ENCODE measurements around the gene LRRTM4. TPM values are rescaled to one million over a fixed set of nuclear protein-coding genes. Genes with fewer than 3 reads are reported as not detected.

The LRRTM4 gene
- total and polyA plus RNA-seq, 10 of the 15 experiments (the other 5 are each of a cell fraction or from before 2014, with no cell fraction given): 0.01 to 1.0 TPM; not detected in 8

GRCh38 chr2:76763276-76763675, 758.9 kb downstream of the LRRTM4 start:
- Histone ChIP-seq H3K4me2 (ENCODE audit: control insufficient read depth, insufficient read depth) (no peak overlapping the region), H3K4me1 (ENCODE audit: control insufficient read depth, insufficient read depth, low read length) (no peaks in the 10 kb centered on the region), H2AFZ (ENCODE audit: control insufficient read depth, low read depth, low read length) (no peak overlapping the region), H3K9ac (ENCODE audit: control insufficient read depth, insufficient read depth, low read length) (no peak overlapping the region), H3K27ac (ENCODE audit: control insufficient read depth, insufficient read depth) (no peak overlapping the region), H3K36me3 (ENCODE audit: control insufficient read depth in 2 of 2, insufficient read depth in 2 of 2, low read length in 1 of 2) (no peaks in the 10 kb centered on the region), H4K20me1 (ENCODE audit: control insufficient read depth, insufficient read depth) (no peaks in the 10 kb centered on the region), H3K9me3 (replicated peaks; ENCODE audit: control insufficient read depth, insufficient read depth, low read length) (no peaks in the 10 kb centered on the region), H3K4me3 (no peak overlapping the region), H3K79me2 (ENCODE audit: control insufficient read depth, insufficient read depth, low read length) (no peaks in the 10 kb centered on the region), H3K27me3 (replicated peaks in 1 of 2; ENCODE audit: control insufficient read depth in 2 of 2, insufficient read depth in 2 of 2, low read length in 1 of 2) (no peaks in the 10 kb centered on the region)
- no peak for FAIRE-seq
- POLR2A ChIA-PET: no interaction called here
- no peak for DNase-seq (ENCODE audit: low read depth, low spot score)
- 4% methylated on average over 2 of the region's 2 CpGs for WGBS (ENCODE audit: insufficient coverage, insufficient replicate concordance, low lambda C conversion rate, missing lambda C conversion rate)
- TF ChIP-seq ETV6 (conservative IDR thresholded peaks at IDR 0.05 in 1 of 2, IDR thresholded peaks at IDR 0.05 in 1 of 2; ENCODE audit: borderline replicate concordance in 1 of 2, low read depth in 1 of 2) (no peak), TAF1 (IDR thresholded peaks at IDR 0.05; ENCODE audit: borderline replicate concordance, low read depth, low read length) (no peak), RUNX3 (IDR thresholded peaks at IDR 0.05; ENCODE audit: low read length) (peak; percentile 29; the same call in 1 of the 2 replicates), LARP7 (IDR thresholded peaks at IDR 0.05) (no peak), BHLHE40 (IDR thresholded peaks at IDR 0.05; ENCODE audit: borderline replicate concordance in 1 of 2, low read depth in 2 of 2, low read length in 1 of 2) (0 out of 4 replicates have a peak, but pooled peaks of 1 of the 2 experiments have one; percentile 27), NFYB (IDR thresholded peaks at IDR 0.05; ENCODE audit: insufficient read depth, low read depth, low read length) (no peak)
- RAD21 ChIA-PET (ENCODE audit: unreplicated experiment): no interaction called here
- BruUV-seq (replicated peaks): no TSS peak
- in situ Hi-C loops (cut with MboI): no loop called here
- CTCF ChIA-PET: no interaction called here
- ATAC-seq: peak; percentile 74
- SMC1A ChIA-PET (ENCODE audit: uncharacterized antibody, unreplicated experiment): interaction anchor here (0.6 kb wide), 1 partner anchor 1069 kb away, joined by 3 read pairs; no protein-coding TSS in a partner anchor
- intact Hi-C loops (cut with micrococcal nuclease; ENCODE audit: unreplicated experiment): no loop called here

DNA sequence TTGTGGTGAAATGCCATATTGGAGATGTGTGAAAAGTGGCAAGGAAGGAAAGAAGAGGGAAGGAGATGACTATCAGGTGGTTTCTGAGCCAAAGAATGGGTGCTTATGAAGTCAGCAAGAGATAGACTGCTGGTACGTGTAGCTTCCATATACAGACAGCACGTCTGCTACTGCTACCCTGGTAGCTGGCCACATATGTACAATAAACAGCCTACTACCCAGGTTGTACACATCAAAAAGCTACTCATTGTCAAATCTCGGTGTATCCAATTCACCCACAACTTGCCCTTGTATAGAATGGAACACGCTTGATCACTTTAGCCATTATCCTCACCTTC, 761.8 kb downstream of the LRRTM4 start:
- CTCF ChIA-PET: interaction anchor here (1.2 kb wide), 1 partner anchor 17 kb away, joined by 3 read pairs; no protein-coding TSS in a partner anchor
- SMC1A ChIA-PET (ENCODE audit: uncharacterized antibody, unreplicated experiment): no interaction called here
- no peaks in the 10 kb centered on the region for H3K9me3 ChIP-seq (replicated peaks; ENCODE audit: control insufficient read depth, insufficient read depth, low read length)
- H3K9ac ChIP-seq (ENCODE audit: control insufficient read depth, insufficient read depth, low read length): no peak overlapping the region
- H3K27me3 ChIP-seq (replicated peaks in 1 of 2; ENCODE audit: control insufficient read depth in 2 of 2, insufficient read depth in 2 of 2, low read length in 1 of 2): no peaks in the 10 kb centered on the region
- no peak overlapping the region for H2AFZ ChIP-seq (ENCODE audit: control insufficient read depth, low read depth, low read length)
- FAIRE-seq (no peak), DNase-seq (ENCODE audit: low read depth, low spot score) (no peak), ATAC-seq (peak; percentile 54)
- H4K20me1 ChIP-seq (ENCODE audit: control insufficient read depth, insufficient read depth): no peaks in the 10 kb centered on the region
- POLR2A ChIA-PET: no interaction called here
- no TSS peak for BruUV-seq (replicated peaks)
- RAD21 ChIA-PET (ENCODE audit: unreplicated experiment): no interaction called here
- 65% methylated on average over 4 of the region's 4 CpGs for WGBS (ENCODE audit: insufficient coverage, insufficient replicate concordance, low lambda C conversion rate, missing lambda C conversion rate)
- intact Hi-C loops (cut with micrococcal nuclease; ENCODE audit: unreplicated experiment) (no loop called here), in situ Hi-C loops (cut with MboI) (no loop called here)
- no peaks in the 10 kb centered on the region for H3K36me3 ChIP-seq (ENCODE audit: control insufficient read depth in 2 of 2, insufficient read depth in 2 of 2, low read length in 1 of 2)
- H3K79me2 ChIP-seq (ENCODE audit: control insufficient read depth, insufficient read depth, low read length): no peaks in the 10 kb centered on the region
- H3K4me3 ChIP-seq: no peak overlapping the region
- H3K4me1 ChIP-seq (ENCODE audit: control insufficient read depth, insufficient read depth, low read length): no peaks in the 10 kb centered on the region
- H3K27ac ChIP-seq (ENCODE audit: control insufficient read depth, insufficient read depth): no peak overlapping the region
- H3K4me2 ChIP-seq (ENCODE audit: control insufficient read depth, insufficient read depth): no peak overlapping the region
- TF ChIP-seq, protein P1, sequence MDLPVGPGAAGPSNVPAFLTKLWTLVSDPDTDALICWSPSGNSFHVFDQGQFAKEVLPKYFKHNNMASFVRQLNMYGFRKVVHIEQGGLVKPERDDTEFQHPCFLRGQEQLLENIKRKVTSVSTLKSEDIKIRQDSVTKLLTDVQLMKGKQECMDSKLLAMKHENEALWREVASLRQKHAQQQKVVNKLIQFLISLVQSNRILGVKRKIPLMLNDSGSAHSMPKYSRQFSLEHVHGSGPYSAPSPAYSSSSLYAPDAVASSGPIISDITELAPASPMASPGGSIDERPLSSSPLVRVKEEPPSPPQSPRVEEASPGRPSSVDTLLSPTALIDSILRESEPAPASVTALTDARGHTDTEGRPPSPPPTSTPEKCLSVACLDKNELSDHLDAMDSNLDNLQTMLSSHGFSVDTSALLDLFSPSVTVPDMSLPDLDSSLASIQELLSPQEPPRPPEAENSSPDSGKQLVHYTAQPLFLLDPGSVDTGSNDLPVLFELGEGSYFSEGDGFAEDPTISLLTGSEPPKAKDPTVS (IDR thresholded peaks at IDR 0.05; ENCODE audit: low read depth, low read length): no peak
- TF ChIP-seq, protein P2, sequence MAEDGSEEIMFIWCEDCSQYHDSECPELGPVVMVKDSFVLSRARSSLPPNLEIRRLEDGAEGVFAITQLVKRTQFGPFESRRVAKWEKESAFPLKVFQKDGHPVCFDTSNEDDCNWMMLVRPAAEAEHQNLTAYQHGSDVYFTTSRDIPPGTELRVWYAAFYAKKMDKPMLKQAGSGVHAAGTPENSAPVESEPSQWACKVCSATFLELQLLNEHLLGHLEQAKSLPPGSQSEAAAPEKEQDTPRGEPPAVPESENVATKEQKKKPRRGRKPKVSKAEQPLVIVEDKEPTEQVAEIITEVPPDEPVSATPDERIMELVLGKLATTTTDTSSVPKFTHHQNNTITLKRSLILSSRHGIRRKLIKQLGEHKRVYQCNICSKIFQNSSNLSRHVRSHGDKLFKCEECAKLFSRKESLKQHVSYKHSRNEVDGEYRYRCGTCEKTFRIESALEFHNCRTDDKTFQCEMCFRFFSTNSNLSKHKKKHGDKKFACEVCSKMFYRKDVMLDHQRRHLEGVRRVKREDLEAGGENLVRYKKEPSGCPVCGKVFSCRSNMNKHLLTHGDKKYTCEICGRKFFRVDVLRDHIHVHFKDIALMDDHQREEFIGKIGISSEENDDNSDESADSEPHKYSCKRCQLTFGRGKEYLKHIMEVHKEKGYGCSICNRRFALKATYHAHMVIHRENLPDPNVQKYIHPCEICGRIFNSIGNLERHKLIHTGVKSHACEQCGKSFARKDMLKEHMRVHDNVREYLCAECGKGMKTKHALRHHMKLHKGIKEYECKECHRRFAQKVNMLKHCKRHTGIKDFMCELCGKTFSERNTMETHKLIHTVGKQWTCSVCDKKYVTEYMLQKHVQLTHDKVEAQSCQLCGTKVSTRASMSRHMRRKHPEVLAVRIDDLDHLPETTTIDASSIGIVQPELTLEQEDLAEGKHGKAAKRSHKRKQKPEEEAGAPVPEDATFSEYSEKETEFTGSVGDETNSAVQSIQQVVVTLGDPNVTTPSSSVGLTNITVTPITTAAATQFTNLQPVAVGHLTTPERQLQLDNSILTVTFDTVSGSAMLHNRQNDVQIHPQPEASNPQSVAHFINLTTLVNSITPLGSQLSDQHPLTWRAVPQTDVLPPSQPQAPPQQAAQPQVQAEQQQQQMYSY (CRISPR knock-in tag; IDR thresholded peaks at IDR 0.05): no peak
- TF ChIP-seq ZNF217 (IDR thresholded peaks at IDR 0.05) (no peak), LARP7 (IDR thresholded peaks at IDR 0.05) (no peak)

Measured in GM12878 (cell line).